ENCODE data around the gene EIF4B.
"Not testable (repeated sequence)": the region's sequence is repeated elsewhere in the genome, so short reads cannot be mapped to it uniquely, and the experiment has no call there.

Gene EIF4B

GRCh38 chr12:53031616-53032015 is 25.4 kb downstream of the EIF4B start:
- Histone ChIP-seq H3K36me3 (ENCODE audit: insufficient read depth, low read length) (peaks cover 91% of the 10 kb centered on the region), H3K27ac (ENCODE audit: low read length) (no peak overlapping the region), H3K4me3 (ENCODE audit: low read depth in 1 of 2, low read length in 2 of 2) (no peak overlapping the region), H3K79me2 (ENCODE audit: insufficient read depth, low read length) (peaks cover 20% of the 10 kb centered on the region; the same call in 1 of the 2 replicates), H3K9ac (ENCODE audit: low read depth, low read length) (no peak overlapping the region), H3K9me3 (ENCODE audit: insufficient read depth, low read length, severe bottlenecking) (no peaks in the 10 kb centered on the region), H3K4me1 (ENCODE audit: insufficient read depth, low read length) (no peaks in the 10 kb centered on the region), H2AFZ (ENCODE audit: low read depth, low read length) (no peak overlapping the region), H3K27me3 (ENCODE audit: insufficient read depth, low read length, poor library complexity) (no peaks in the 10 kb centered on the region), H3K4me2 (ENCODE audit: insufficient read depth, low read length) (no peak overlapping the region), H4K20me1 (ENCODE audit: insufficient read depth, low read length) (peaks cover 27% of the 10 kb centered on the region; the same call in 1 of the 2 replicates)
- ATAC-seq (ENCODE audit: insufficient read depth, low read depth) (no peak), DNase-seq (no peak)
- TF ChIP-seq, protein P1, sequence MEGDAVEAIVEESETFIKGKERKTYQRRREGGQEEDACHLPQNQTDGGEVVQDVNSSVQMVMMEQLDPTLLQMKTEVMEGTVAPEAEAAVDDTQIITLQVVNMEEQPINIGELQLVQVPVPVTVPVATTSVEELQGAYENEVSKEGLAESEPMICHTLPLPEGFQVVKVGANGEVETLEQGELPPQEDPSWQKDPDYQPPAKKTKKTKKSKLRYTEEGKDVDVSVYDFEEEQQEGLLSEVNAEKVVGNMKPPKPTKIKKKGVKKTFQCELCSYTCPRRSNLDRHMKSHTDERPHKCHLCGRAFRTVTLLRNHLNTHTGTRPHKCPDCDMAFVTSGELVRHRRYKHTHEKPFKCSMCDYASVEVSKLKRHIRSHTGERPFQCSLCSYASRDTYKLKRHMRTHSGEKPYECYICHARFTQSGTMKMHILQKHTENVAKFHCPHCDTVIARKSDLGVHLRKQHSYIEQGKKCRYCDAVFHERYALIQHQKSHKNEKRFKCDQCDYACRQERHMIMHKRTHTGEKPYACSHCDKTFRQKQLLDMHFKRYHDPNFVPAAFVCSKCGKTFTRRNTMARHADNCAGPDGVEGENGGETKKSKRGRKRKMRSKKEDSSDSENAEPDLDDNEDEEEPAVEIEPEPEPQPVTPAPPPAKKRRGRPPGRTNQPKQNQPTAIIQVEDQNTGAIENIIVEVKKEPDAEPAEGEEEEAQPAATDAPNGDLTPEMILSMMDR (IDR thresholded peaks at IDR 0.05; ENCODE audit: borderline replicate concordance, extremely low read depth, low read length, poor library complexity, severe bottlenecking), result peak; percentile 14
- TF ChIP-seq EZH2 (IDR thresholded peaks at IDR 0.05; ENCODE audit: borderline replicate concordance, low read depth, low read length, severe bottlenecking), result no peak

GRCh38 chr12:53033832-53034231 is 27.6 kb downstream of the EIF4B start:
- DNase-seq; ATAC-seq (ENCODE audit: insufficient read depth, low read depth); H3K9me3 ChIP-seq (ENCODE audit: insufficient read depth, low read length, severe bottlenecking); H3K27ac ChIP-seq (ENCODE audit: low read length); H3K4me3 ChIP-seq (ENCODE audit: low read depth in 1 of 2, low read length in 2 of 2); H3K79me2 ChIP-seq (ENCODE audit: insufficient read depth, low read length); H3K9ac ChIP-seq (ENCODE audit: low read depth, low read length); H3K4me1 ChIP-seq (ENCODE audit: insufficient read depth, low read length); H2AFZ ChIP-seq (ENCODE audit: low read depth, low read length); H3K27me3 ChIP-seq (ENCODE audit: insufficient read depth, low read length, poor library complexity); H3K4me2 ChIP-seq (ENCODE audit: insufficient read depth, low read length): not testable (repeated sequence)
- H3K36me3 ChIP-seq (ENCODE audit: insufficient read depth, low read length), result peaks cover 91% of the 10 kb centered on the region
- H4K20me1 ChIP-seq (ENCODE audit: insufficient read depth, low read length), result peaks cover 22% of the 10 kb centered on the region; the same call in 1 of the 2 replicates

DNA sequence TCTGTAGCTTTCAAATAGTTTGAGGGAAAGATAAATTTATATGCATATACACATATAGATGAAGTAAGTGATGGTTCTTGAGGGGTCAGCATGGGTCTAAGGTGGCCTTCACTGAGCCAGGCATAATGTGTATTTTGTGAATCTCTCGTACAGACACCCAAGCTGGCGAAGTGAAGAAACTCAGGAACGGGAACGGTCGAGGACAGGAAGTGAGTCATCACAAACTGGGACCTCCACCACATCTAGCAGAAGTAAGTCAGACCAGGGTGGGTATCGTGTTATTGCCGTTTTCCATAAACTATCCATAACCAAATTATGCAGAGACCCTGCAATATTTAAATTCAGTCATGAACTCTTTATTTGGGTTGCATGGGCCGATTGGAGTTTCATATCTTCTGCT is 28.2 kb downstream of the EIF4B start:
- Histone ChIP-seq H4K20me1 (ENCODE audit: insufficient read depth, low read length) (peaks cover 22% of the 10 kb centered on the region; the same call in 1 of the 2 replicates), H3K27ac (ENCODE audit: low read length) (no peak overlapping the region), H2AFZ (ENCODE audit: low read depth, low read length) (no peak overlapping the region), H3K36me3 (ENCODE audit: insufficient read depth, low read length) (peaks cover 91% of the 10 kb centered on the region), H3K9ac (ENCODE audit: low read depth, low read length) (no peak overlapping the region), H3K79me2 (ENCODE audit: insufficient read depth, low read length) (peaks cover 8% of the 10 kb centered on the region; the same call in 1 of the 2 replicates), H3K9me3 (ENCODE audit: insufficient read depth, low read length, severe bottlenecking) (no peaks in the 10 kb centered on the region), H3K4me3 (ENCODE audit: low read depth in 1 of 2, low read length in 2 of 2) (no peak overlapping the region), H3K4me2 (ENCODE audit: insufficient read depth, low read length) (no peak overlapping the region), H3K27me3 (ENCODE audit: insufficient read depth, low read length, poor library complexity) (no peaks in the 10 kb centered on the region), H3K4me1 (ENCODE audit: insufficient read depth, low read length) (no peaks in the 10 kb centered on the region)
- TF ChIP-seq, protein P1 (IDR thresholded peaks at IDR 0.05; ENCODE audit: borderline replicate concordance, extremely low read depth, low read length, poor library complexity, severe bottlenecking), result no peak
- no peak for TF ChIP-seq EZH2 (IDR thresholded peaks at IDR 0.05; ENCODE audit: borderline replicate concordance, low read depth, low read length, severe bottlenecking)
- DNase-seq (no peak), ATAC-seq (ENCODE audit: insufficient read depth, low read depth) (no peak)

DNA sequence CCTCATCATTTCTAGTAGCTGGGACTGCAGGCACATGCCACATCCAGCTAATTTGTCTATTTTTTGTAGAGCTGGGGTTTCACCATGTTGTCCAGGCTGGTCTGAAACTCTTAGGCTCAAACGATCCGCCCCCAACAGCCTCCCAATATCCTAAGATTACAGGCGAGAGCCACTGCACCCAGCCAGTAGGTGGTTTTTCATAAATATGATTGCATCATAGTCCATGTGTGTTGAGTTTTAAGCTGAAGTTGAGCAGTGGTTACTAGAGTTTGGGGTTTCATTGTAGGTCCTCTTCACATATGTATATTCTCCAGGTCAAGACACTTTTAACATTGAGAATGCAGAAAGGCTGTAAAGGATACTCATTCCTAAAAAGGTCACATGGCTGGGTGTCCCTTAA is 30.5 kb downstream of the EIF4B start:
- ATAC-seq (ENCODE audit: insufficient read depth, low read depth) (no peak), DNase-seq (no peak)
- no peak overlapping the region for H2AFZ ChIP-seq (ENCODE audit: low read depth, low read length)
- no peaks in the 10 kb centered on the region for H3K9me3 ChIP-seq (ENCODE audit: insufficient read depth, low read length, severe bottlenecking)
- H3K4me1 ChIP-seq (ENCODE audit: insufficient read depth, low read length), result no peaks in the 10 kb centered on the region
- peaks cover 21% of the 10 kb centered on the region; the same call in 1 of the 2 replicates for H4K20me1 ChIP-seq (ENCODE audit: insufficient read depth, low read length)
- no peak overlapping the region for H3K4me3 ChIP-seq (ENCODE audit: low read depth in 1 of 2, low read length in 2 of 2)
- no peak overlapping the region for H3K4me2 ChIP-seq (ENCODE audit: insufficient read depth, low read length)
- H3K27me3 ChIP-seq (ENCODE audit: insufficient read depth, low read length, poor library complexity), result no peaks in the 10 kb centered on the region
- TF ChIP-seq, protein P1 (IDR thresholded peaks at IDR 0.05; ENCODE audit: borderline replicate concordance, extremely low read depth, low read length, poor library complexity, severe bottlenecking), result no peak
- no peak for TF ChIP-seq EZH2 (IDR thresholded peaks at IDR 0.05; ENCODE audit: borderline replicate concordance, low read depth, low read length, severe bottlenecking)
- no peak overlapping the region for H3K27ac ChIP-seq (ENCODE audit: low read length)
- H3K36me3 ChIP-seq (ENCODE audit: insufficient read depth, low read length), result peaks cover 84% of the 10 kb centered on the region
- no peak overlapping the region for H3K9ac ChIP-seq (ENCODE audit: low read depth, low read length)
- H3K79me2 ChIP-seq (ENCODE audit: insufficient read depth, low read length), result no peaks in the 10 kb centered on the region
